Activated CD4-positive, CD25-positive, alpha-beta regulatory T cell treated with anti-CD3 and anti-CD28 coated beads, Interleukin-2, amount 50 U/mL, for 72 hours (primary cell): ENCODE data around the gene TMEM45B.
"Not testable (repeated sequence)": the region's sequence is repeated elsewhere in the genome, so short reads cannot be mapped to it uniquely, and the experiment has no call there.

ENCODE experiments used
- DNase-seq: peaks from one replicate; pipeline ENCODE4 v3.0.0; 2021

The TMEM45B gene

DNA sequence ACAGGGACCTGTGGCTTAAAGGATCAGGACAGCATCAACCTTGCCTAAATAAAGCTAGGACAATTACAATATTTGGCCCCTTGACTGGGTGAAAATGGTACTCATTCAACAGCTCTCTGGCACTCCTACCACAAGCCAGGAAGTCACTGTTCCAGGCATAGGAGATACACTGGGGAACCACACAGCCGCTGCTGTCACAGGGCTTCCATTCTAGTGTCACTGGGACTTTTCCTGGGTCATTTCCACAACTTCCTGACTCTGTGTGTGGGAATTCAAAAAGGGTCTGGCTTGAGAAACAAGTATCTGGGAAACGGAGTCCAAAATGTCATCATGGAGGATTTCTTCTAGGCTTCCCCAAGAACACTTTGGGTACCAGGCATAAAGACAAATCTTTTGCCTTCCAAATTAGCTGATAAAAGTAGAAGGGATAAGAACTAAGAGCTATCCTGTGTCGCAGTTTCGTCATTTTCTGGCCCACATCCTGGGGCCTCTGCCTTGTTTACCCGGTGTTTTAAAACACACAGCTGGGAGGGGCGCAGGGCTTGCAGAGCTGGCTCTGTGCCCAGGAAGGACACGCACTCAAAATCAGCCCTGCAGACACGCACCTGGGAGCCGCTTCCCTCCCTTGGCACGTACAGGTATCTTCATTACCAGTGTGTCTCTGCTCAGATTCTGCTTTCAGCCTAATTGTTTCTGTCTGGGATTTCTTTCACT lies 38.0 kb downstream of the TMEM45B start:
- DNase-seq, result peak; percentile 37

GRCh38 chr11:129854232-129854805 lies 38.7 kb downstream of the TMEM45B start:
- DNase-seq, result no peak

GRCh38 chr11:129855086-129855485 lies 39.4 kb downstream of the TMEM45B start:
- DNase-seq, result no peak

- DNase-seq, result no peak
Observed at GRCh38 chr11:129856036-129856435, 40.4 kb downstream of the TMEM45B start.

DNA sequence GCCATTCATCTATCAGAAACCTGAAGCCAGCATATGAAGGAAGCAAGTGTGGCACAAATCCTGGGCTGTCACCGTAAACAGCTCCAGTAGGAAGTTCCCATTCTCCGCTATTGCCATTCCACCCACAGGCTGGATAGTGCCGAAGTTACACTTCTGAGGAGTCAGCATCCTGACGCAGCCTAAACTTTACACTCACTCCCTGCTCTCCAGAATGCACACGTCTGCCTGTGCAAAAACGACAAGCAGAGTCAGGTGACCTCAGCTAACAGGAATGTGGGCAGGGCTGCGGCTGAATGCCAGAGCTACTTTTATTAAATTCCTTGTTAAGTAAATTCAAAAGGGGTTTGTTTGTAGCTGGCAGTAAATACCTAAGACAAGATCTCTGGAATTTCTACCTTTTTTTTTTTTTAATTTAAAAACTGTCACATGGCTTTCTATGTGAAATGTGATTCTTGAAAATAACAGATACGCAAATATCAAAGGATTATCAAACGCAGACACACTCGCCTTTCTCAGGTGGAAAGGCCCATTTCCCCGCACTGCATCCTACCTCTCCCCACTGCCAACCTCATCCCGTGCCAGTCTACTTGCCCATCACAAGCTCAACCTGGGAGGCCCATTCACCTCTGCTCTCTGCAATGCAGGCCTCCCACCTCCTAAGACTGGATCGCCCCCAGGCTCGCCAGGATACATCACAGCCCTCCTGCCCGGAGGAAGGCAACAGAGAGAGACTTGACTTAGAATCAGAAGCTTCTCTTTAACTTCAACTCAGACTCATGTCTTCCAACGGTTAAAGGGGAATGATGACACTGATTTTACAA lies 46.3 kb downstream of the TMEM45B start:
- no peak for DNase-seq

DNA sequence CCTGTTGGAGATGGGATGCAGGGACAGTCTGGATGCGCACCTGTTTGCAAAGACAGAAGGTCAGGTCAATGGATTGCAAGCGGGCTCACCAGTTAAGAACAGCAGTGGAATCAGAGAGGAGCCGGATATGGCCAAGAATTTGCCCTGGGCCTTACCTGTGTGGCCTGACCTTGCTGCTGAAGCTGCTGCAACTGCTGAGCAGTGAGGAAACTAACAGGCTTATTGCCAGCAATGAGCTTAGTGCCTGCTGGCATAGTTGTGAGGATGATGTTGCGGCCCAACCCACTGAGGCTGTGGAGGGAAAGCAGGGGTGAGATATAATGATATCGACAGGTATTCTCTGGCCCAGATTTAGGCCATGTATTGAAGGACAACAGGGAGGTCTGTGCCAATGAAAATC lies 49.2 kb downstream of the TMEM45B start:
- no peak for DNase-seq

DNA sequence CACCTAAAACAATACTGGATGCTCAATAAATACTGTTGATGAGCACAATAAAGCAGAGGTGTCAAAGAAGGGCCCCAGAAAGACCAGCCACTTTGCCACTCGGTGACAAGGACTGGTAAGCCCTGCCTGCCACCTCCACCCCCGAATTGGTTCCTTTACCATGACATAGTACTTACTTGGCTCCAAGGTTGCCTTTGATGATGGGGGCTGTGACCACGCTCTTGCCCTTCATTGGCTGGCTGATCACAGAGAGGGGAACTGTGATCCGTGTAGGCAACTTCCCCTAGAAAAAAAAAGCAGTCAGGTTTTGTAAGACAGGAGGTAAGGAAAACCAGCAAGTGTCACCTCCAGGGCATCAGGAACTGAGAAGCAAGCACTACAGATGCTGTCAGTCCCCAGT lies 50.1 kb downstream of the TMEM45B start:
- DNase-seq, result no peak

DNA sequence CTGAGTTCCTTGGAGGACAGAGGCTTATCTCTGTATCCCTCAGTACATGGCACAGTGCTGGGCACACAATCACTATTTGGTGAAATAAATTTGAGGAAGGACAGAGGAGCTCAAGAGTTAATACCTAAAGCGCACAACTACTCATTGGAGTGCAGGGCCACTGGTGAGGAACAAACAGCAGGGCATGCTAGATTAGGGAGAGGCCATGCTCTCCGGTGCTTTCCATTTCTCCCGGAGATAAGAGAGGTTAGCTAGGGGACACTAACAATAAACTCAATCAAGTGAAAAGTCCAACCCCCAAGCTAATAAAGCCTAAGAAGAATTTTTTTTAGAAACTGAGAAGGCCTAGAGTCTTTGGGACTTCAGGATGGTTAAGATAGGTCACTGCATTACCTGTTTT lies 50.7 kb downstream of the TMEM45B start:
- no peak for DNase-seq

GRCh38 chr11:129868626-129869025 lies 53.0 kb downstream of the TMEM45B start:
- DNase-seq, result not testable (repeated sequence)

- DNase-seq, result no peak
Observed at GRCh38 chr11:129871914-129872313, 56.3 kb downstream of the TMEM45B start.

- DNase-seq, result no peak
Observed at GRCh38 chr11:129880311-129880710, 64.7 kb downstream of the TMEM45B start.

GRCh38 chr11:129881570-129882170 lies 66.0 kb downstream of the TMEM45B start:
- no peak for DNase-seq

- no peak for DNase-seq
Observed at GRCh38 chr11:129884581-129884980, 68.9 kb downstream of the TMEM45B start.

DNA sequence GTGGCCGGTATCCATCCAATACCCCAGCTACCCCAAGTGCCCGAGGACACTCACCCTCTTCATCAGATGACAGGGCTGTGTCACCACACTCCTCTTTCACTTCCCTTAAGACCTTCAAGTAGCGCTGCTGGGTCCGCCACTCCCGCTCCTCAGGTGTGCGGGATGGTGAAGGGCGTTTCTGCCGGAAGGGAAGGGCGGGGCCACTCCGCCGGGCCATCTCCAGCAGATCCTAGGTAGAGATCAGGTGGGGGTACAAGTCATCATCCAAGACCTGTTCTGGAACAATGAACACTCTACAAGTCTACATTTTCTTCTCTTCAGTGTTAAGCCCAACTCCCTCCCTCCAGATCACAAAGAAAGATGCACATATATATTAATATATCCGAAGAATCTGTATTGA lies 69.7 kb downstream of the TMEM45B start:
- DNase-seq, result no peak

- DNase-seq, result no peak
Observed at GRCh38 chr11:129888451-129888850, 72.8 kb downstream of the TMEM45B start.

DNA sequence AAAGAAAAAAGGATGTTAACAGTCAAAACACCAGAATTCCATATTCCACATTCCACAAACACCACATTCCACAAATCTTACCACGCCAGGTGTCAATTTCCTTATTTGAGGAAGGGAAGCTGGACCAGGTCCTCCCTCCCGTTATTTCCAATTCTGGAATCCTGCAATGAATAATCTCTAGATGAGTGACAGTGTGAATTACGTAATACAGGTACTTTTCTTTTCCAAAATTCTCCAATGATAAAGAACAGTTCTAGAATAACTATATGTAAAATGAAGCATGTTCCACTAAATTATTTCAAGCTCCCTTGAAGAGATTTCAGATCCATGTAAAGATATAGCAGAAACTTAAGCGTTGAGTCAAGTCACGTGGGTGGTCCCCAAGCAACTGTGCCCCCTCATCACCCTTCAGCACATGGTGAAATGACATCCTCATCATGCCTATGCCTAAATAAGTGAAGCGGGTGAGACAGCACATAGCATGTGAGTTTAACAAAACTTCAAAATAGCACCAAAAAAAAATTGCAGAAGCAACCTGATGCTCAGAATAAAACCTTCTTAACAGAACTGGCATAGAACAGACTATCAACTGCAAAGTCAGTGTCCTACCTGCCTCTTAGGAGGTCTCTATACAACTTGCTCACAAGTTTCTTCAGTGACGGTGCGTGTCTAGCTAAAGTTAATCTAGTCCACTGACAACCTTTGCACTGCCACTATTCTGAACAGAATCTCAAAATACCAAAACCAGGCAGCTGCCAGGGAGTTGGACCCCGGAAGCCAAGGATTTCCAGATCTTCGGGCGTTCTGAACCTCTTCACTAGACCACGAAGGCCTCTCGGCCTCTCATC lies 78.9 kb downstream of the TMEM45B start:
- DNase-seq, result no peak

GRCh38 chr11:129895126-129896041 lies 79.7 kb downstream of the TMEM45B start, which contains the start of gene NFRKB:
Gene NFRKB, minus strand, starts transcription at chr11:129895578. Its CDS starts 2,729 bp downstream, at chr11:129892849.
- DNase-seq, result peak; percentile 91

- no peak for DNase-seq
Observed at GRCh38 chr11:129896062-129896461, 80.4 kb downstream of the TMEM45B start.

GRCh38 chr11:129905402-129905801 lies 89.8 kb downstream of the TMEM45B start:
- DNase-seq, result no peak
